ENCODE data around the gene CYP11A1. TPM values are rescaled to one million over a fixed set of nuclear protein-coding genes. Genes with fewer than 3 reads are reported as not detected.

Gene CYP11A1
- total and polyA plus RNA-seq, 10 of the 15 experiments (the other 5 are each of a cell fraction or from before 2014, with no cell fraction given): 0.11 to 1.2 (median 0.23) TPM; not detected in 5

- TF ChIP-seq YBX1 (IDR thresholded peaks at IDR 0.05): no peak
- TF ChIP-seq TAF1 (IDR thresholded peaks at IDR 0.05; ENCODE audit: borderline replicate concordance, low read depth, low read length): peak; percentile 41; the same call in 1 of the 2 replicates
- peak; percentile 29 for TF ChIP-seq SMAD1 (IDR thresholded peaks at IDR 0.05; ENCODE audit: low read depth, partially characterized antibody)
- no peak for TF ChIP-seq ZNF274 (IDR thresholded peaks at IDR 0.05; ENCODE audit: insufficient read depth, insufficient read length)
- no peak for TF ChIP-seq NRF1 (conservative IDR thresholded peaks at IDR 0.05; ENCODE audit: low read depth, low read length)
- 0 out of 2 replicates have a peak, but pooled peaks have one; percentile 14 for TF ChIP-seq MLLT1 (IDR thresholded peaks at IDR 0.05)
- TF ChIP-seq SUPT20H (IDR thresholded peaks at IDR 0.05; ENCODE audit: borderline replicate concordance, control insufficient read depth, low read depth, low read length): no peak
- no peak for TF ChIP-seq PML (IDR thresholded peaks at IDR 0.05; ENCODE audit: low read length)
- TF ChIP-seq NR2F1 (conservative IDR thresholded peaks at IDR 0.05): peak; percentile 45; the same call in 1 of the 2 replicates
- no peak for TF ChIP-seq USF2 (IDR thresholded peaks at IDR 0.05; ENCODE audit: borderline replicate concordance, low read depth, low read length)
- no peak for TF ChIP-seq SMC3 (IDR thresholded peaks at IDR 0.05; ENCODE audit: borderline replicate concordance, low read length)
- no peak for TF ChIP-seq NFXL1 (IDR thresholded peaks at IDR 0.05; ENCODE audit: borderline replicate concordance)
- TF ChIP-seq ZBTB40 (IDR thresholded peaks at IDR 0.05; ENCODE audit: borderline replicate concordance): no peak
- TF ChIP-seq MXI1 (IDR thresholded peaks at IDR 0.05; ENCODE audit: low read depth, low read length): peak; percentile 20; the same call in 1 of the 2 replicates
- no peak for TF ChIP-seq NFYA (IDR thresholded peaks at IDR 0.05; ENCODE audit: borderline replicate concordance, low read depth, low read length)
- peak; percentile 67 for TF ChIP-seq MEF2B (IDR thresholded peaks at IDR 0.05; ENCODE audit: partially characterized antibody, poor library complexity, severe bottlenecking)
- TF ChIP-seq NFYB (IDR thresholded peaks at IDR 0.05; ENCODE audit: insufficient read depth, low read depth, low read length): peak; percentile 58
- TF ChIP-seq IRF4 (IDR thresholded peaks at IDR 0.05; ENCODE audit: low read depth, low read length): 0 out of 2 replicates have a peak, but pooled peaks have one; percentile 6
- TF ChIP-seq JUNB (IDR thresholded peaks at IDR 0.05): peak; percentile 58; the same call in 1 of the 2 replicates
- no peak; the same call in 1 of the 2 replicates for TF ChIP-seq LARP7 (IDR thresholded peaks at IDR 0.05)
- no peak for TF ChIP-seq FOXM1 (IDR thresholded peaks at IDR 0.05; ENCODE audit: low read depth, low read length)
- no peak for TF ChIP-seq STAT3 (IDR thresholded peaks at IDR 0.05; ENCODE audit: low read depth, low read length)
These were observed 32.3 kb upstream of the CYP11A1 start (continued) for GRCh38 chr15:74399511-74400312.
